ENCODE measurements around the gene NR2F1. TPM values are rescaled to one million over a fixed set of nuclear protein-coding genes. Genes with fewer than 3 reads are reported as not detected.
A peak's percentile ranks its signal among the peaks of the same experiment; 100 is the strongest.

Gene NR2F1
- total and polyA plus RNA-seq, 2 donors (not counting 1 experiment from before 2014, with no cell fraction given): 64.4 to 90.8 TPM

DNA sequence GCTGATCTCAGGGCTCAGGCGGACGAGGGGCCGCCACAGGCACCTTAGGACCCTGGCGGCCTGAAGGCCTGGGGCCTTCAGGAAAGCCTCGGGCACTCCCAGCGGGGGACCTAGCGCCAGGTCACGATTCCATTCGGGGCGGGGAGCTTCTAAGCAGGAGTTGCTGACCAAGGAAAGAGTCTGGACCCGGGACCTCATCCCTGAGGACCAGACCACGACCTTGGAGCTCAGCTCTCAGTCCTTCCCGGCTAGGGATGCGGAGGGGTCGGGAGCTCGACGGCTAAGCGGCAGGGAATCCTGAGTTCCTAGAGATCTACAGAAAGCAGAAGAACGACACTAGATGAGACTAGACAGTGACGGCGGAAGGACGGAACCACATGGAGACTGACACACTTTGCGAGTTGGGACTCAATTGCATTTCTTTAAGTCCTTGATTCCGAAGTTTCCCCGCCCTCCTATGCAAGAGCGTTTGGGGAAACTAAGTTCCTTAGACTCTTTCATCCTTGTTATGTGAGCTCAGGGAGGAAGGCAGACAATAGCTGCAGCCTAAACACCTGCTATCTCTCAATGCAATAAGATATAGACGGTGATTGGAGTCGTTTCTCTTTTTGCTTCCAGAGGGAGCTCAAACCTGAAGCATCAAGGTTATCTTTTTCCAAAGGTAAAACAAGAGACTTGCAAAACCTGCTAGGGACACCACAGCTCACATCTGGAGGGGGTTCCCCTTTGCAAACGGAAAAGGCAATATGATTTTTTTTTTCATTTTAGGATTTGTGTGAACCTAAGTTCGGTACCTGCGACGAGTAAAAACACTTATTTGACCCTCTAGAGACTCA lies 11.7 kb upstream of the NR2F1 start:
- no peak overlapping the region for H3K4me3 ChIP-seq (replicated peaks in 1 of 4; ENCODE audit: control extremely low read depth in 1 of 4, insufficient read depth in 1 of 4, low read depth in 3 of 4, low read length in 4 of 4)
- TF ChIP-seq, protein P1, sequence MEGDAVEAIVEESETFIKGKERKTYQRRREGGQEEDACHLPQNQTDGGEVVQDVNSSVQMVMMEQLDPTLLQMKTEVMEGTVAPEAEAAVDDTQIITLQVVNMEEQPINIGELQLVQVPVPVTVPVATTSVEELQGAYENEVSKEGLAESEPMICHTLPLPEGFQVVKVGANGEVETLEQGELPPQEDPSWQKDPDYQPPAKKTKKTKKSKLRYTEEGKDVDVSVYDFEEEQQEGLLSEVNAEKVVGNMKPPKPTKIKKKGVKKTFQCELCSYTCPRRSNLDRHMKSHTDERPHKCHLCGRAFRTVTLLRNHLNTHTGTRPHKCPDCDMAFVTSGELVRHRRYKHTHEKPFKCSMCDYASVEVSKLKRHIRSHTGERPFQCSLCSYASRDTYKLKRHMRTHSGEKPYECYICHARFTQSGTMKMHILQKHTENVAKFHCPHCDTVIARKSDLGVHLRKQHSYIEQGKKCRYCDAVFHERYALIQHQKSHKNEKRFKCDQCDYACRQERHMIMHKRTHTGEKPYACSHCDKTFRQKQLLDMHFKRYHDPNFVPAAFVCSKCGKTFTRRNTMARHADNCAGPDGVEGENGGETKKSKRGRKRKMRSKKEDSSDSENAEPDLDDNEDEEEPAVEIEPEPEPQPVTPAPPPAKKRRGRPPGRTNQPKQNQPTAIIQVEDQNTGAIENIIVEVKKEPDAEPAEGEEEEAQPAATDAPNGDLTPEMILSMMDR (conservative IDR thresholded peaks at IDR 0.05 in 1 of 2, IDR thresholded peaks at IDR 0.05 in 1 of 2; ENCODE audit: low read depth in 1 of 2, low read length in 2 of 2): no peak
- no peak for TF ChIP-seq EZH2 (IDR thresholded peaks at IDR 0.05; ENCODE audit: low read length, missing control alignments)
- DNase-seq (ENCODE audit: low read depth in 2 of 2): no peak
- H3K4me2 ChIP-seq (ENCODE audit: extremely low read depth, insufficient read depth, low read length): no peak overlapping the region
- H3K79me2 ChIP-seq (ENCODE audit: control insufficient read depth, insufficient read depth, low read length): peaks cover 88% of the 10 kb centered on the region
- H2AFZ ChIP-seq (ENCODE audit: low read length): no peak overlapping the region
- no peaks in the 10 kb centered on the region for H4K20me1 ChIP-seq (ENCODE audit: control insufficient read depth, extremely low read depth, insufficient read depth, low read length)
- peaks cover 14% of the 10 kb centered on the region for H3K4me1 ChIP-seq (ENCODE audit: control insufficient read depth, extremely low read depth, insufficient read depth, low read length)
- no peaks in the 10 kb centered on the region for H3K27me3 ChIP-seq (ENCODE audit: control insufficient read depth, insufficient read depth, low read length)
- no peaks in the 10 kb centered on the region for H3K9me3 ChIP-seq (ENCODE audit: control insufficient read depth, insufficient read depth, low read depth, low read length)
- peaks cover 2% of the 10 kb centered on the region for H3K36me3 ChIP-seq (ENCODE audit: control insufficient read depth, insufficient read depth, low read length)
- H3K9ac ChIP-seq (ENCODE audit: insufficient read depth, low read length): no peak overlapping the region
- no peak overlapping the region for H3K27ac ChIP-seq (ENCODE audit: insufficient read depth, low read length)

DNA sequence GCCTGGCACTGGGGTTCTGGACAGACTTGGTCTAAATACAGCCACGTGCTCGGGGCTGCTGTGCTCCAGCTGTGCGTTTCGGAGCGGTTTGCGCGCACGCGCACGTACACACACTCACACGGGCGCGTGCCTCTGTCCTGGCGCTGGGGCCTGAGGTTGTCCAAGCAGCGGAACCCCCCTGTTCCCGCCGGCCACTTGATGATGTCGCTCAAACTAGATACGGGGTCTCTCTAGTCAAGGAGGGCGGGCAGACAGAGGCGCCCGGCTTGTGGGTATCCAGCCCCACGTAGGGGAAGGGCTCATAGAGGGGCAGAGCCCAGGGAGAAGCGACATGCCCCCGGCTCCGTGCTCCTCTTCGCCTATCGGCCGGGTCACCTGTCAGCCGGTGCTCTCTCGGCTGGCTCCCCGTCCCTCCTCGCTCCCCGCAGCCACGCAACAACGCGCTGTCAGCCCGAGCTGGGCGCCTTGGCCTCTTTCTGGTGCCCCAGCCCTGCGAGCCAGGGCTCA lies 10.9 kb upstream of the NR2F1 start:
- Histone ChIP-seq H3K27ac (ENCODE audit: insufficient read depth, low read length) (peak overlapping the region; percentile 43), H3K9ac (ENCODE audit: insufficient read depth, low read length) (no peak overlapping the region), H3K79me2 (ENCODE audit: control insufficient read depth, insufficient read depth, low read length) (peaks cover 90% of the 10 kb centered on the region), H3K4me2 (ENCODE audit: extremely low read depth, insufficient read depth, low read length) (peak overlapping the region; percentile 42), H3K36me3 (ENCODE audit: control insufficient read depth, insufficient read depth, low read length) (peaks cover 2% of the 10 kb centered on the region), H3K9me3 (ENCODE audit: control insufficient read depth, insufficient read depth, low read depth, low read length) (no peaks in the 10 kb centered on the region), H3K4me1 (ENCODE audit: control insufficient read depth, extremely low read depth, insufficient read depth, low read length) (peaks cover 18% of the 10 kb centered on the region), H3K4me3 (replicated peaks in 1 of 4; ENCODE audit: control extremely low read depth in 1 of 4, insufficient read depth in 1 of 4, low read depth in 3 of 4, low read length in 4 of 4) (peak overlapping the region in 2 of 4 experiments; percentile 25 to 42), H3K27me3 (ENCODE audit: control insufficient read depth, insufficient read depth, low read length) (no peaks in the 10 kb centered on the region), H2AFZ (ENCODE audit: low read length) (no peak overlapping the region), H4K20me1 (ENCODE audit: control insufficient read depth, extremely low read depth, insufficient read depth, low read length) (no peaks in the 10 kb centered on the region)
- TF ChIP-seq EZH2 (IDR thresholded peaks at IDR 0.05; ENCODE audit: low read length, missing control alignments): no peak
- TF ChIP-seq, protein P1 (conservative IDR thresholded peaks at IDR 0.05 in 1 of 2, IDR thresholded peaks at IDR 0.05 in 1 of 2; ENCODE audit: low read depth in 1 of 2, low read length in 2 of 2): no peak
- no peak for DNase-seq (ENCODE audit: low read depth in 2 of 2)

DNA sequence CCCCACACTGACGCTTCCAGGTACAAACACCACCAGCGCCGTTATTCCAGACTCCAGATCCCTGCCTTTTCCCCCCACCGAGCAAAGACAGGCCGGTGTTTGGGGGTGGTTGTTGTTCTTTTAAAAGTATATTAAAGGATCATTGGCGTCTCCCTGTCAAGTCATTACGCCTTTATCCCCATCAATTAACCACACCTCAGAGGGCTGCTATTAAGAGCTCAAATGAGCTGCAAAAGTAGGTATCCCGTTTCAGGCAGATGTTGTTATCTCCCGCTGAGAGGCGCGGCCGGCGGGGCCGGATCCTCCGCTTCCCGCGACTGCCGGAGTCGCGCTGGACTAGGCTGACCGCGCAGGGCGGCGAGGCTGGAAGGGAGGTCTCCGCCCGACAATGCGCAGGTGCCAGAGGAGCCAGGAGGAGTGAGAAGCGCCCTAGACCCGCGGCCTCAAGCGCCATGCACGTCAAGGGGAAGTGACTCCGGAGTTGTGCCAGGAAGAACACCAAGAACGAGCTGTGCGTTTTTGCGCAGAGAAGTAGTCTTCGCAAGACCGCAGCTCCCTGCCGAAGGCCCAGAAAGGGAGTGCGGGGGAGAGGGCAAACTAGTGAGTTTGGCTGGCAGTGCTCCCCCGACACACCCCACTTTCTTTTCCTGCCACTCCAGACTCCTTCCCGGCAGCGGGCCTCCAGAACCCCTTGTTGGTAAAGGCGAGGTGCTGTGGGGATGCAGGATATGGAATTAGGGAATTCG lies 10.2 kb upstream of the NR2F1 start:
- Histone ChIP-seq H4K20me1 (ENCODE audit: control insufficient read depth, extremely low read depth, insufficient read depth, low read length) (no peaks in the 10 kb centered on the region), H3K4me3 (replicated peaks in 1 of 4; ENCODE audit: control extremely low read depth in 1 of 4, insufficient read depth in 1 of 4, low read depth in 3 of 4, low read length in 4 of 4) (peak overlapping the region; percentile 12 to 42 (median 19)), H3K4me1 (ENCODE audit: control insufficient read depth, extremely low read depth, insufficient read depth, low read length) (peaks cover 21% of the 10 kb centered on the region), H3K4me2 (ENCODE audit: extremely low read depth, insufficient read depth, low read length) (peak overlapping the region; percentile 66), H3K9ac (ENCODE audit: insufficient read depth, low read length) (peak overlapping the region; percentile 32), H3K79me2 (ENCODE audit: control insufficient read depth, insufficient read depth, low read length) (peaks cover 91% of the 10 kb centered on the region), H3K9me3 (ENCODE audit: control insufficient read depth, insufficient read depth, low read depth, low read length) (no peaks in the 10 kb centered on the region), H3K27ac (ENCODE audit: insufficient read depth, low read length) (peak overlapping the region; percentile 43), H3K27me3 (ENCODE audit: control insufficient read depth, insufficient read depth, low read length) (no peaks in the 10 kb centered on the region), H3K36me3 (ENCODE audit: control insufficient read depth, insufficient read depth, low read length) (peaks cover 2% of the 10 kb centered on the region), H2AFZ (ENCODE audit: low read length) (peak overlapping the region; percentile 7)
- peak; percentile 64 to 79 for DNase-seq (ENCODE audit: low read depth in 2 of 2)
- no peak for TF ChIP-seq EZH2 (IDR thresholded peaks at IDR 0.05; ENCODE audit: low read length, missing control alignments)
- TF ChIP-seq, protein P1 (conservative IDR thresholded peaks at IDR 0.05 in 1 of 2, IDR thresholded peaks at IDR 0.05 in 1 of 2; ENCODE audit: low read depth in 1 of 2, low read length in 2 of 2): no peak

All from fibroblast of lung (primary cell).